Bronchial epithelial cell (primary cell): ENCODE measurements around the gene MAGEA11. TPM values are rescaled to one million over a fixed set of nuclear protein-coding genes. Genes with fewer than 3 reads are reported as not detected.
A peak's percentile ranks its signal among the peaks of the same experiment; 100 is the strongest.

Experiments used
- DNase-seq: peaks from one replicate; pipeline ENCODE4 v3.0.0-alpha.2; 2010; ENCODE audit warnings: low read depth
- FAIRE-seq: peaks from 2 replicates; lab custom pipeline; 2011; peaks lifted over from hg19 to GRCh38; lab: Jason Lieb, UNC
- H3K27me3 ChIP-seq: 2 replicates; pipeline ENCODE4 v1.5.1; 2011; ENCODE audit warnings: low read length; ENCODE audit not compliant: control insufficient read depth, insufficient read depth
- H3K36me3 ChIP-seq: 2 replicates; pipeline ENCODE4 v1.5.1; 2011; ENCODE audit warnings: low read length; ENCODE audit not compliant: control insufficient read depth, insufficient read depth
- H3K4me3 ChIP-seq: 2 replicates; pipeline ENCODE4 v1.5.1; 2011; ENCODE audit warnings: mild to moderate bottlenecking, low read depth, low read length, control low read depth
- total RNA-seq: library from RNA; depleted of rRNA; stranded (reverse); fragments of >200 nt; gene quantifications from 2 replicates; pipeline ENCODE4 v1.2.1, GENCODE V29; 2014
- TF ChIP-seq, protein P1 (sequence below): IDR thresholded peaks from 2 replicates; pipeline ENCODE4 v1.5.1; 2011; ENCODE audit warnings: mild to moderate bottlenecking, moderate library complexity, low read length, control low read depth, inconsistent platforms; ENCODE audit not compliant: insufficient read depth, severe bottlenecking

The MAGEA11 gene
- total RNA-seq, 1 donor from 2014 or later, result not detected

DNA sequence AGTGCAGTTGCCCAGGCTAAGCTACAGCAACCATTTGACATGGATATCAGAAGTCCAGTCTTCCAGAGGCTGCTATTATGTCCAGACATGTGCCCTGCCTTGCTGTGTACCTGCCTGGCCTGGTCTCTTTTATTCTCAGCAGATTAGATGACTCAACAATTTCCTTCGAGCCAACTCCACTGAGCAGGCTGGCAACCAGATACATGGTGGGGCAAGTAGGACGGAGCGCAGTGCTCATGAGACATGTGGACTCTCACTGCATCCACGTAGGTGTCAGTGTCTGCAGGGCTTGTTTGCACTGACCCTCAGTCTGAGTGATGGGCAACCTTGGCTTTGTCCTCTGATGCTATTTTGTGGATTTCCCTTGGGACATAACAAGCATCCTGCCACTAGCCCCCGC lies 7.2 kb upstream of the MAGEA11 start:
- DNase-seq, result peak; percentile 3
- no peaks in the 10 kb centered on the region for H3K36me3 ChIP-seq
- no peak overlapping the region for H3K4me3 ChIP-seq
- peak; percentile 43 for FAIRE-seq
- TF ChIP-seq, protein P1, sequence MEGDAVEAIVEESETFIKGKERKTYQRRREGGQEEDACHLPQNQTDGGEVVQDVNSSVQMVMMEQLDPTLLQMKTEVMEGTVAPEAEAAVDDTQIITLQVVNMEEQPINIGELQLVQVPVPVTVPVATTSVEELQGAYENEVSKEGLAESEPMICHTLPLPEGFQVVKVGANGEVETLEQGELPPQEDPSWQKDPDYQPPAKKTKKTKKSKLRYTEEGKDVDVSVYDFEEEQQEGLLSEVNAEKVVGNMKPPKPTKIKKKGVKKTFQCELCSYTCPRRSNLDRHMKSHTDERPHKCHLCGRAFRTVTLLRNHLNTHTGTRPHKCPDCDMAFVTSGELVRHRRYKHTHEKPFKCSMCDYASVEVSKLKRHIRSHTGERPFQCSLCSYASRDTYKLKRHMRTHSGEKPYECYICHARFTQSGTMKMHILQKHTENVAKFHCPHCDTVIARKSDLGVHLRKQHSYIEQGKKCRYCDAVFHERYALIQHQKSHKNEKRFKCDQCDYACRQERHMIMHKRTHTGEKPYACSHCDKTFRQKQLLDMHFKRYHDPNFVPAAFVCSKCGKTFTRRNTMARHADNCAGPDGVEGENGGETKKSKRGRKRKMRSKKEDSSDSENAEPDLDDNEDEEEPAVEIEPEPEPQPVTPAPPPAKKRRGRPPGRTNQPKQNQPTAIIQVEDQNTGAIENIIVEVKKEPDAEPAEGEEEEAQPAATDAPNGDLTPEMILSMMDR, result no peak
- no peaks in the 10 kb centered on the region for H3K27me3 ChIP-seq

DNA sequence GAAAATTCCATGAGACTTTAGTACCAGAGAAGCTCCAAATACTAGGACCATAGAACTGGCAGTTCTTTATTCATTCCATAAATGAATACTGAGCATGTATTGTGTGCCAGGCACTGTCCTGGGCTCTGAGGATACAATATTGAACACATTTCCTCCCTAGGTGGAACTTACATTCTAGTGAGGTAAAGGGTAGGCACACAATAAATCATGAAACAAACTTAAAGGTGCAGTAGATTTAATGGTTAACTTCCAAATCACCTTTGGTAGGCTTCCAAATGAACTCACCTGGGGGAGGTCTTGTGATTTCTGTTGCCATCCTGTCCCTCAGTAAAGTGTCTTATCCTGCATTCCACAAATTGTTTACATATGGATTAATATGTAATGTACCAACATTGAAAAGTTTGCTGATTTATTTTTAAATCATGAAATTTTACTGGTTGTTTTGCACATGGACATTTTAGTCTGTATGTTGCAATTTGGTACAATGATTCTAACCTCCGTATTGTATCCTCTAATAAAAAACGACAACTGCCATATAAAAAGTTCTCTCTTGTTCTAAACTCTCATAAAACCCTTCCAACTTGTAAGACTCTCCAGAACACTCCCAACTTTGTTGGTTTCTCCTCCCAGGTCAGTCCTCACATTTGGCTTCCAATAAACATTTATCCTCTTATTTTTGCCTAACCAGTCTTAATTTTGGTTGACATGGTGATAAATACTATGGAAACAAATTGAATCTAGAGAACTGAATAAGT lies 4.5 kb upstream of the MAGEA11 start:
- Histone ChIP-seq H3K4me3 (no peak overlapping the region), H3K36me3 (no peaks in the 10 kb centered on the region), H3K27me3 (no peaks in the 10 kb centered on the region)
- DNase-seq (no peak), FAIRE-seq (no peak)
- TF ChIP-seq, protein P1, result no peak

DNA sequence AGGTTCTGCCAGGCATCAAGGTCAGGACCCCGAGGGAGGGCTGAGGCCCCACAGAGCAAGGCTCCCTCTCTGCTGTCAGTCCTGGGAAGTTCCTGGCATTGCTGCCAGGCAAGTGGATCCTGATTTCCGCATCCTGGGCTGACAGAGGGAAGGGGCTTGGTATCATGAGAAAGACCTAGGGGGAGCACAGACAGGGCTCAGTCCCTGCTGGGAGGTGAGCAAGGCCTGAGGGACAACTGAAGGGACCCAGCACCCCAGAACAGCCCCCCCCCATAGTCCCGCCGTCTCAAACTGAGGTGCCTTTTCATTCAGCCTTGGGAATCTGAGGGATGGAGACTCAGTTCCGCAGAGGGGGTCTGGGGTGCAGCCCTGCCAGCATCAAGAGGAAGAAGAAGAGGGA lies 971 bp downstream of the MAGEA11 start:
- Histone ChIP-seq H3K27me3 (no peaks in the 10 kb centered on the region), H3K36me3 (no peaks in the 10 kb centered on the region), H3K4me3 (no peak overlapping the region)
- DNase-seq (no peak), FAIRE-seq (no peak)
- TF ChIP-seq, protein P1, result no peak

DNA sequence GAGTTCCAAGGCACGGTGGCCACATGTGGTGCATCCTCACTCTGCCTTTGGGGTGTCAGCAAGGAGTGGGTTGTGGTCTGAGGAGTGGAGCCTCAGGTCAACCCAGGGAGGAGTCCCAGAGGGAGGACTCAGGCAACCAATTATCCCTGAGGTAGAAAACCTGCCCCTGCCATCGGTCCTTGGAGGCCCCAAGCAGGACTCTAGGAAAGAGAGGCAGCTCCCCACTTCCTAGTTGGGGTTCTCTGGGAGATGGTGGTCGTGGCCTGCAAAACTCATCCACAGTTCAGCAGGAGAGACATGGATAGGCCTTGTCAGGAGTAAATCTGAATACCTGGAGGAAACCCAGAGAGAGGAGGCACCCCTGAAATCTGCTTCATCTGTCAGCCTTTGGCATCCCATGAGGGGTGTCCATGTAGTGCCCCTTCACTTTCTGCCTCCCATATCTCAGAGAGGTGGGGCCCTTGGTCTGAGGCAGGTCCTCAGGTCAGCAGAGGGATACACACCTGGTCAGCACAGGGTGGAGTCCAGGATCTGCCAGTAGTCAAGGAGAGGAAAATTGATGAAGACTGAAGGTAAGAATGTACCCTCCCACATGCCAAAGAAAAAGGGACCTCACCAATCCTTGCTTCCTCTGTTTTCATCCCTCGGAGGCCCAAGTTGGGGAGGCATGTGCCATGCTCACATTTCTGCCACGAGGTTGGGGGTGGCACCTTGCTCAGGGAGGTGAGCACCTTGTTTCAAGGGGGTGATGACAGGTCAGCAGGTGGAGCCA lies 1.6 kb downstream of the MAGEA11 start:
- Histone ChIP-seq H3K36me3 (no peaks in the 10 kb centered on the region), H3K27me3 (no peaks in the 10 kb centered on the region), H3K4me3 (no peak overlapping the region)
- no peak for DNase-seq
- no peak for FAIRE-seq
- TF ChIP-seq, protein P1, result no peak

DNA sequence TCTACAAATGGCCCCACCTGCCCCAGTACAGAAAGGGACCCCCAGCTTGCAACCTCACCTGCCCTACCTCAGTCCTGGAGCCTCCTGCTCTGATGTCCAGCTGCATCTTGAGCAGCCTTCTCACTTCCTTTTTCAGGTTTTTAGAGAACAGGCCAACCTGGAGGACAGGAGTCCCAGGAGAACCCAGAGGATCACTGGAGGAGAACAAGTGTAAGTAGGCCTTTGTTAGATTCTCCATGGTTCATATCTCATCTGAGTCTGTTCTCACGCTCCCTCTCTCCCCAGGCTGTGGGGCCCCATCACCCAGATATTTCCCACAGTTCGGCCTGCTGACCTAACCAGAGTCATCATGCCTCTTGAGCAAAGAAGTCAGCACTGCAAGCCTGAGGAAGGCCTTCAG lies 3.6 kb downstream of the MAGEA11 start:
- no peaks in the 10 kb centered on the region for H3K27me3 ChIP-seq

More for the DNA sequence above, 3.6 kb downstream of the MAGEA11 start:
- Histone ChIP-seq H3K36me3 (no peaks in the 10 kb centered on the region), H3K4me3 (no peak overlapping the region)
- DNase-seq, result no peak
- no peak for FAIRE-seq
- TF ChIP-seq, protein P1, result no peak
